G401.6 (cell line): ENCODE measurements around the gene C11orf21.
"Not testable (repeated sequence)": the region's sequence is repeated elsewhere in the genome, so short reads cannot be mapped to it uniquely, and the experiment has no call there.

Experiments used
- FAIRE-seq: peaks from 2 replicates; lab custom pipeline; 2012; peaks lifted over from hg19 to GRCh38; lab: Jason Lieb, UNC

C11orf21 gene

GRCh38 chr11:2301631-2302305, at the start of gene C11orf21, which contains the start of gene TSPAN32:
C11orf21 (minus strand) TSS chr11:2301918; CDS start chr11:2301808, 110 bp downstream.
TSPAN32 (plus strand) TSS chr11:2302013; CDS start chr11:2302150, 137 bp downstream.
- FAIRE-seq, result no peak

- FAIRE-seq, result no peak
Measured at GRCh38 chr11:2348986-2349385, 47.3 kb upstream of the C11orf21 start.

GRCh38 chr11:2347308-2347830, 45.7 kb upstream of the C11orf21 start:
- FAIRE-seq, result no peak

GRCh38 chr11:2346586-2347307, 45.0 kb upstream of the C11orf21 start:
- no peak for FAIRE-seq

GRCh38 chr11:2346014-2346413, 44.3 kb upstream of the C11orf21 start:
- no peak for FAIRE-seq

GRCh38 chr11:2345050-2345449, 43.3 kb upstream of the C11orf21 start:
- no peak for FAIRE-seq

GRCh38 chr11:2343502-2343901, 41.8 kb upstream of the C11orf21 start:
- no peak for FAIRE-seq

- FAIRE-seq, result no peak
Measured at GRCh38 chr11:2342981-2343380, 41.3 kb upstream of the C11orf21 start.

- FAIRE-seq, result no peak
Measured at GRCh38 chr11:2342557-2342956, 40.8 kb upstream of the C11orf21 start.

GRCh38 chr11:2338760-2339159, 37.0 kb upstream of the C11orf21 start:
- not testable (repeated sequence) for FAIRE-seq

- FAIRE-seq, result not testable (repeated sequence)
Measured at GRCh38 chr11:2335286-2335685, 33.6 kb upstream of the C11orf21 start.

- not testable (repeated sequence) for FAIRE-seq
Measured at GRCh38 chr11:2333486-2334205, 31.9 kb upstream of the C11orf21 start.

GRCh38 chr11:2332569-2332968, 30.9 kb upstream of the C11orf21 start:
- FAIRE-seq, result not testable (repeated sequence)

GRCh38 chr11:2331404-2331803, 29.7 kb upstream of the C11orf21 start:
- no peak for FAIRE-seq

GRCh38 chr11:2330696-2331095, 29.0 kb upstream of the C11orf21 start:
- FAIRE-seq, result no peak

GRCh38 chr11:2329551-2329950, 27.8 kb upstream of the C11orf21 start:
- no peak for FAIRE-seq

GRCh38 chr11:2328656-2329354, 27.1 kb upstream of the C11orf21 start:
- no peak for FAIRE-seq

- FAIRE-seq, result no peak
Measured at GRCh38 chr11:2328021-2328420, 26.3 kb upstream of the C11orf21 start.

- no peak for FAIRE-seq
Measured at GRCh38 chr11:2327032-2327431, 25.3 kb upstream of the C11orf21 start.

- no peak for FAIRE-seq
Measured at GRCh38 chr11:2325719-2326118, 24.0 kb upstream of the C11orf21 start.

- no peak for FAIRE-seq
Measured at GRCh38 chr11:2325123-2325522, 23.4 kb upstream of the C11orf21 start.

- FAIRE-seq, result no peak
Measured at GRCh38 chr11:2321311-2321683, 19.6 kb upstream of the C11orf21 start.
